Measurements from ENCODE around the gene FAM222B.

DNA sequence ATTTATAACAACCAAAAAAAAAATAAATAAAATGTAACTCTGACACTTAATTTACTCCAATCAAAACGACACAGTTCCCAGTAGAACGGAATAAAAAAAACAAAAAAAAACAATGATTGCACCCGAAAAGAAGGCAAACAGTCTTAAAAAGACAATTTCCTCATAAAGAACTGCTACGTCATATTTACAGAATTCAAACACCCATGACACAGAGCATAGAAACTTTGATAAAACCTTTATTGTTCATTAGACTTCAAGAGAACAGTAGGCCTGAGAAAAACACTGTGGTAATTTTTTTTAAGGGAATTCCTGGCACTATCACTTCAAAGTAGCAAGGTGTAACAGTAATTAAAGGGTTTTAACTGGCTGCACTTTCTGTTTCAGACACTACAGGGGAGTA, 26.1 kb downstream of the FAM222B start:
- TF ChIP-seq, protein P1, sequence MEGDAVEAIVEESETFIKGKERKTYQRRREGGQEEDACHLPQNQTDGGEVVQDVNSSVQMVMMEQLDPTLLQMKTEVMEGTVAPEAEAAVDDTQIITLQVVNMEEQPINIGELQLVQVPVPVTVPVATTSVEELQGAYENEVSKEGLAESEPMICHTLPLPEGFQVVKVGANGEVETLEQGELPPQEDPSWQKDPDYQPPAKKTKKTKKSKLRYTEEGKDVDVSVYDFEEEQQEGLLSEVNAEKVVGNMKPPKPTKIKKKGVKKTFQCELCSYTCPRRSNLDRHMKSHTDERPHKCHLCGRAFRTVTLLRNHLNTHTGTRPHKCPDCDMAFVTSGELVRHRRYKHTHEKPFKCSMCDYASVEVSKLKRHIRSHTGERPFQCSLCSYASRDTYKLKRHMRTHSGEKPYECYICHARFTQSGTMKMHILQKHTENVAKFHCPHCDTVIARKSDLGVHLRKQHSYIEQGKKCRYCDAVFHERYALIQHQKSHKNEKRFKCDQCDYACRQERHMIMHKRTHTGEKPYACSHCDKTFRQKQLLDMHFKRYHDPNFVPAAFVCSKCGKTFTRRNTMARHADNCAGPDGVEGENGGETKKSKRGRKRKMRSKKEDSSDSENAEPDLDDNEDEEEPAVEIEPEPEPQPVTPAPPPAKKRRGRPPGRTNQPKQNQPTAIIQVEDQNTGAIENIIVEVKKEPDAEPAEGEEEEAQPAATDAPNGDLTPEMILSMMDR (conservative IDR thresholded peaks at IDR 0.05 in 1 of 2, IDR thresholded peaks at IDR 0.05 in 1 of 2; ENCODE audit: extremely low read depth in 1 of 2, insufficient read depth in 1 of 2, low read depth in 1 of 2, low read length in 2 of 2), result no peak
- TF ChIP-seq EZH2 (IDR thresholded peaks at IDR 0.05; ENCODE audit: borderline replicate concordance, low read length), result no peak

Measured in mammary epithelial cell (primary cell).